GM18867 (cell line): ENCODE data around the gene HSPBP1.

Source experiments
- ATAC-seq: cut with Tn5 transposase; IDR thresholded peaks from one replicate; pipeline ENCODE4 v1.9.1; 2021; ENCODE audit warnings: mild to moderate bottlenecking, moderate library complexity; ENCODE audit not compliant: unreplicated experiment

HSPBP1 gene

DNA sequence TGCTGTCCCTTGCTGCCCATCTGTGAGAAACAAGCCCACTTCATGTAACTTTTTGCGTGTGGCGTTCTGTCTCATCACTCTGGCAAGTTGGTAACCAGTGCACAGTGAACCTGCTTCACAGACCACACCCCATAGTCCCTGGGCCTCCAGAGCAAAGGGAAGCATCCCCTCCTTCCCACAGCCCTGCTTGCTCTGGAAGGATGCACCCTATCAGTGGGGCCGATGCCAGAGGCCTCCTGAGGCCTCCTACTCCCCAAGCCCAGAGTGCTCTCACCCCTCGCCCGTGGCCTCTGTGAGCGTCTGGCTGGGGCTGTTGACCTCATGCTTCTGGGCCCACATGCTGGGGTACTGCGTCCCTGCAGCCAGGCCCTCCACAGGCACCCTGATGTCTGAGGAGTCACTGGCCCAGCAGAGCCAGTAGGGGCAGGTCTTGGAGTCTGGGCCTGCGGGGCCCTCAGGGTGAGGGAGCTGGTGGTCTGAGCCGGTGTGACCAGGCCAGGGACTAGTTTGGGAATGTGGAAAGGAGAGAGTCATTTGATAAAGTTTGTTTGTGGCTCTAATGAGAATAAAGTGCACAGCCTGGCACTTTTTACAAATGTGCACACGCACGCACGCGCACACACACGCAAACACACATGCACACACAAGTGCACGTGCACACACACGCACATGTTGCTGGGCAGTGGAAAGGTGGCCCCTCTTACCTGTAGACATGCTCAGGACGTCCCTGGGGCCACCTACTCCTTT lies 56.4 kb downstream of the HSPBP1 start:
- no peak for ATAC-seq

DNA sequence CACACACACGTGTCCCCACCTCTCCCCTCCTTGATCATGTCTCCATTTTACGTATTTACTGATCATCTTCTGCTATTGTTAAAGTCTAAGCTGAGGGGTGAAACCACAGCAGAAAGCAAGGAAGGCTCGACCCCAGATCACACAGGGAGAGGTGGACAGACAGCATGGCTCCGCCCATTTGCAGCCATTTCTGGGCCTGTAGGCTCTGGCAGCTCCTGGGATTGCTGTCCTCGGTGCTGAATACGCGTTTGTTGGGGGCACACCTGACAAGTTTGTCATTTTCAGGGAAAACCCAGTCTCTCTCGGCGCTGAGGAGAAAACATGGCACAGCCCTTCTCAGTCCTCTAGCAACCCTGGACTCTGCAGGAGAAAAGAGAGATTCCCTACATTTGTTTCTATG lies 59.4 kb downstream of the HSPBP1 start:
- no peak for ATAC-seq

DNA sequence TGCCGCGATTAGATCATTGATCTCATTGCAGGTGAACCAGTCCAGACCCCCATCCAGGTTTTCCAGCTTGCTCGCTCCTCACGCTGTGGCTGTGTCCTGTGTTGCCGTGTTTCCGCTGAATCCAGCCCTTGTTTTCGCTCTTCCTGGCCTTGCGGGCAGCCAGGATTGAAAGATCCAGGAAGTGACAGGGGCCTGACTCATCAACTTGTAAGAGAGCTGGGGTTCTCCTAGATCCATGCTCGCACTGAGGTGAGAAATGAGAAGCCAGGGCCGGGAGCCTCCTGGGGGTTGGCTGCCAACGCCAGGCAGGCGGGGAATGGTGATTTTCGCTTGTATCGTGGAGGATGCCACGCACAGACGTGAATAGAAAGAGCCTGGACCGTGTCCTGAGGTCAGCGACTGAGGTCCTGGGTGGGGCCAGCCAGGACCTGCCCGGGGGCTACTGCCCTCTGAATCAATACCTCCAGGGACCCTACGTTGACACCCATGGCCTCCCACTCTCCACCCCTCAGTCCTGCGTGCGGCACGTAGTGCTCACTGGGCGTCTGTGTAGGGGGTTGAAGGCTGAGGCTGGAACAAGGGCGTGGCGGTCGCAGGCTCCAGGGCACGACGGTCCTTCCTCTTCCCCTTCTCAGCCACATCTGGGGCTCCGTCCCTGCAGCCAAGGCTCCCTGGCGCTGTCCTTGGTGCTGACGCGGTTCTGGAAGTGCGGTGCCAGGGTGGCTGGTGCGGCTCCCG lies 63.3 kb downstream of the HSPBP1 start:
- no peak for ATAC-seq

DNA sequence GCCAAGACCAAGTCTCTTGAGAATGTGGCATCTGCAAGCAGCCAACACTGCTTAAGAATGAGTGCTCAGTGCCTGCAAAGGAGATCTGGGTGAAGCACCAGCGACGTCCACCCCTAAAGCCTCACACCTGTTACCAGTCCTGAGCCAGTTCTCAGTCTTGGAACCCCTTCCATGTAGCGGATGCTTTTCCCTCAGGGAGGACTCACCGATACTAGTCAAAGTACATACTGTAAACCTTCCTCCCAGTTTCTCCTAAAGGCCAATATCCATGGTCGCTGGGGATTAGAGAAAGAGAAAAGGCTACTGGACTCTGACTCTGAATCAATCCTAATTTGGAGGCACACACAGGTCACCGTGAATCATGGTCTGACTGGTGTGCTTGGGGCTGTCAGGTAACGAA lies 66.4 kb downstream of the HSPBP1 start:
- no peak for ATAC-seq

DNA sequence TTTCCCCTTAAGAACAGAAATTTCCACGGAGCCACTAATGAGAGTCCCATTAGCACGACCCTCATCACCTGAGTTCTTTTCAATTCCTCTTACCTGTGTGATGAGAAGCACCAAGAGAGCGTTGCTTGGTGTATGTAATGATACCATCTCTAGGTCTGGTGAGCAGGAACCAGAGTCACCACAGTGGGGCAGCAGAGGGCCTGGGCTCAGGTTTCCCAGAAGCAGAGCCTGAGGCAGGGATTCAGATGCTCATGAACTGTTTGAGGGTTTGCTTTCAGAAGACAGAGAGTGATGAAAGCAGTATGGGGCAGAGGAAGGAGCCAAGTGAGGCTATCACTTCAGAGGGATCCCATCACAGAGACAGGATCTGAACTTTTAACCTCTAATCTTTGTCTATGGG lies 67.5 kb downstream of the HSPBP1 start:
- ATAC-seq, result no peak
